Measurements from ENCODE around the gene GPR183. TPM values are rescaled to one million over a fixed set of nuclear protein-coding genes. Genes with fewer than 3 reads are reported as not detected.

The GPR183 gene
- total and polyA plus RNA-seq, 10 of the 15 experiments (the other 5 are each of a cell fraction or from before 2014, with no cell fraction given): 134 to 669 (median 225) TPM

GRCh38 chr13:99311748-99312492 lies 4.7 kb upstream of the GPR183 start (continued):
- TF ChIP-seq BHLHE40 (IDR thresholded peaks at IDR 0.05; ENCODE audit: borderline replicate concordance in 1 of 2, low read depth in 2 of 2, low read length in 1 of 2): no peak

GRCh38 chr13:99311137-99311536 lies 3.9 kb upstream of the GPR183 start:
- H3K9ac ChIP-seq (ENCODE audit: control insufficient read depth, insufficient read depth, low read length): peak overlapping the region; percentile 45
- ChIA-PET POLR2A (interaction anchor here (0.7 to 1.5 kb wide), 6 partner anchors 8 to 56 kb away, joined by 3 to 4 read pairs (median 4); no protein-coding TSS in a partner anchor), SMC1A (ENCODE audit: uncharacterized antibody, unreplicated experiment) (interaction anchor here (0.7 to 3.5 kb wide), 15 partner anchors 8 to 77 kb away, joined by 3 to 28 read pairs (median 4); no protein-coding TSS in a partner anchor), CTCF (interaction anchor here (0.9 to 1.6 kb wide), 2 partner anchors 13 to 42 kb away, joined by 4 read pairs; no protein-coding TSS in a partner anchor), RAD21 (ENCODE audit: unreplicated experiment) (interaction anchor here (0.9 to 2.8 kb wide), 8 partner anchors 10 to 125 kb away, joined by 3 to 17 read pairs (median 3); no protein-coding TSS in a partner anchor)
- in situ Hi-C loops (cut with MboI) (no loop called here), intact Hi-C loops (cut with micrococcal nuclease; ENCODE audit: unreplicated experiment) (no loop called here)
- no peak overlapping the region for H2AFZ ChIP-seq (ENCODE audit: control insufficient read depth, low read depth, low read length)
- H3K27me3 ChIP-seq (replicated peaks in 1 of 2; ENCODE audit: control insufficient read depth in 2 of 2, insufficient read depth in 2 of 2, low read length in 1 of 2): no peaks in the 10 kb centered on the region
- peaks cover 52% of the 10 kb centered on the region for H3K4me1 ChIP-seq (ENCODE audit: control insufficient read depth, insufficient read depth, low read length)
- H3K36me3 ChIP-seq (ENCODE audit: control insufficient read depth in 2 of 2, insufficient read depth in 2 of 2, low read length in 1 of 2): peaks cover 0 to 8% of the 10 kb centered on the region in 2 experiments; a peak in 2 of 4 replicates
- peak overlapping the region; percentile 93 for H3K27ac ChIP-seq (ENCODE audit: control insufficient read depth, insufficient read depth)
- FAIRE-seq (no peak), ATAC-seq (0 out of 3 replicates have a peak, but pooled peaks have one; percentile 6), DNase-seq (ENCODE audit: low read depth, low spot score) (no peak)
- peak overlapping the region; percentile 82 for H3K4me2 ChIP-seq (ENCODE audit: control insufficient read depth, insufficient read depth)
- WGBS (ENCODE audit: insufficient coverage, insufficient replicate concordance, low lambda C conversion rate, missing lambda C conversion rate): 56% methylated on average over 4 of the region's 4 CpGs
- H3K9me3 ChIP-seq (replicated peaks; ENCODE audit: control insufficient read depth, insufficient read depth, low read length): no peaks in the 10 kb centered on the region
- BruUV-seq (replicated peaks): no TSS peak
- peak overlapping the region; percentile 28; the same call in 1 of the 2 replicates for H3K4me3 ChIP-seq
- peaks cover 69% of the 10 kb centered on the region for H3K79me2 ChIP-seq (ENCODE audit: control insufficient read depth, insufficient read depth, low read length)
- H4K20me1 ChIP-seq (ENCODE audit: control insufficient read depth, insufficient read depth): no peaks in the 10 kb centered on the region
- peak; percentile 60; the same call in 1 of the 2 replicates for TF ChIP-seq EED (IDR thresholded peaks at IDR 0.05; ENCODE audit: low read depth)
- TF ChIP-seq ZBED1 (IDR thresholded peaks at IDR 0.05; ENCODE audit: borderline replicate concordance): no peak
- TF ChIP-seq EGR1 (IDR thresholded peaks at IDR 0.05; ENCODE audit: borderline replicate concordance in 1 of 2, low read depth in 2 of 2, low read length in 2 of 2): peak in 1 of 2 experiments; percentile 28; a peak in 1 of 3 replicates
- TF ChIP-seq, protein P1, sequence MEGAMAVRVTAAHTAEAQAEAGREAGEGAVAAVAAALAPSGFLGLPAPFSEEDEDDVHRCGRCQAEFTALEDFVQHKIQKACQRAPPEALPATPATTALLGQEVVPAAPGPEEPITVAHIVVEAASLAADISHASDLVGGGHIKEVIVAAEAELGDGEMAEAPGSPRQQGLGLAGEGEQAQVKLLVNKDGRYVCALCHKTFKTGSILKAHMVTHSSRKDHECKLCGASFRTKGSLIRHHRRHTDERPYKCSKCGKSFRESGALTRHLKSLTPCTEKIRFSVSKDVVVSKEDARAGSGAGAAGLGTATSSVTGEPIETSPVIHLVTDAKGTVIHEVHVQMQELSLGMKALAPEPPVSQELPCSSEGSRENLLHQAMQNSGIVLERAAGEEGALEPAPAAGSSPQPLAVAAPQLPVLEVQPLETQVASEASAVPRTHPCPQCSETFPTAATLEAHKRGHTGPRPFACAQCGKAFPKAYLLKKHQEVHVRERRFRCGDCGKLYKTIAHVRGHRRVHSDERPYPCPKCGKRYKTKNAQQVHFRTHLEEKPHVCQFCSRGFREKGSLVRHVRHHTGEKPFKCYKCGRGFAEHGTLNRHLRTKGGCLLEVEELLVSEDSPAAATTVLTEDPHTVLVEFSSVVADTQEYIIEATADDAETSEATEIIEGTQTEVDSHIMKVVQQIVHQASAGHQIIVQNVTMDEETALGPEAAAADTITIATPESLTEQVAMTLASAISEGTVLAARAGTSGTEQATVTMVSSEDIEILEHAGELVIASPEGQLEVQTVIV (IDR thresholded peaks at IDR 0.05; ENCODE audit: borderline replicate concordance, partially characterized antibody): no peak
- TF ChIP-seq, protein P2, sequence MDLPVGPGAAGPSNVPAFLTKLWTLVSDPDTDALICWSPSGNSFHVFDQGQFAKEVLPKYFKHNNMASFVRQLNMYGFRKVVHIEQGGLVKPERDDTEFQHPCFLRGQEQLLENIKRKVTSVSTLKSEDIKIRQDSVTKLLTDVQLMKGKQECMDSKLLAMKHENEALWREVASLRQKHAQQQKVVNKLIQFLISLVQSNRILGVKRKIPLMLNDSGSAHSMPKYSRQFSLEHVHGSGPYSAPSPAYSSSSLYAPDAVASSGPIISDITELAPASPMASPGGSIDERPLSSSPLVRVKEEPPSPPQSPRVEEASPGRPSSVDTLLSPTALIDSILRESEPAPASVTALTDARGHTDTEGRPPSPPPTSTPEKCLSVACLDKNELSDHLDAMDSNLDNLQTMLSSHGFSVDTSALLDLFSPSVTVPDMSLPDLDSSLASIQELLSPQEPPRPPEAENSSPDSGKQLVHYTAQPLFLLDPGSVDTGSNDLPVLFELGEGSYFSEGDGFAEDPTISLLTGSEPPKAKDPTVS (IDR thresholded peaks at IDR 0.05; ENCODE audit: low read depth, low read length): no peak
- TF ChIP-seq, protein P3, sequence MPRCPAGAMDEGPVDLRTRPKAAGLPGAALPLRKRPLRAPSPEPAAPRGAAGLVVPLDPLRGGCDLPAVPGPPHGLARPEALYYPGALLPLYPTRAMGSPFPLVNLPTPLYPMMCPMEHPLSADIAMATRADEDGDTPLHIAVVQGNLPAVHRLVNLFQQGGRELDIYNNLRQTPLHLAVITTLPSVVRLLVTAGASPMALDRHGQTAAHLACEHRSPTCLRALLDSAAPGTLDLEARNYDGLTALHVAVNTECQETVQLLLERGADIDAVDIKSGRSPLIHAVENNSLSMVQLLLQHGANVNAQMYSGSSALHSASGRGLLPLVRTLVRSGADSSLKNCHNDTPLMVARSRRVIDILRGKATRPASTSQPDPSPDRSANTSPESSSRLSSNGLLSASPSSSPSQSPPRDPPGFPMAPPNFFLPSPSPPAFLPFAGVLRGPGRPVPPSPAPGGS (IDR thresholded peaks at IDR 0.05; ENCODE audit: borderline replicate concordance, insufficient read depth, low read depth, low read length, poor library complexity, severe bottlenecking): peak; percentile 12
- TF ChIP-seq POLR2A (IDR thresholded peaks at IDR 0.05; ENCODE audit: low read depth, low read length): no peak
- TF ChIP-seq ZBTB33 (IDR thresholded peaks at IDR 0.05): no peak
- TF ChIP-seq FOXM1 (IDR thresholded peaks at IDR 0.05; ENCODE audit: low read depth, low read length): no peak
- TF ChIP-seq IRF5 (IDR thresholded peaks at IDR 0.05; ENCODE audit: borderline replicate concordance): no peak

Measured in GM12878 (cell line).